Astrocyte (in vitro differentiated cells and primary cell): ENCODE results near the gene GMEB2.

Source experiments
- EZH2 ChIP-seq: IDR thresholded peaks from 2 replicates; pipeline ENCODE4 v1.6.1; 2012; ENCODE audit warnings: mild to moderate bottlenecking, low read length, inconsistent platforms; ENCODE audit not compliant: insufficient read depth
- TF ChIP-seq, protein P1 (sequence below): IDR thresholded peaks from 2 replicates; pipeline ENCODE4 v1.5.1; 2011; ENCODE audit warnings: low read depth, mild to moderate bottlenecking, inconsistent platforms, low read length, moderate library complexity; ENCODE audit not compliant: insufficient read depth

DNA sequence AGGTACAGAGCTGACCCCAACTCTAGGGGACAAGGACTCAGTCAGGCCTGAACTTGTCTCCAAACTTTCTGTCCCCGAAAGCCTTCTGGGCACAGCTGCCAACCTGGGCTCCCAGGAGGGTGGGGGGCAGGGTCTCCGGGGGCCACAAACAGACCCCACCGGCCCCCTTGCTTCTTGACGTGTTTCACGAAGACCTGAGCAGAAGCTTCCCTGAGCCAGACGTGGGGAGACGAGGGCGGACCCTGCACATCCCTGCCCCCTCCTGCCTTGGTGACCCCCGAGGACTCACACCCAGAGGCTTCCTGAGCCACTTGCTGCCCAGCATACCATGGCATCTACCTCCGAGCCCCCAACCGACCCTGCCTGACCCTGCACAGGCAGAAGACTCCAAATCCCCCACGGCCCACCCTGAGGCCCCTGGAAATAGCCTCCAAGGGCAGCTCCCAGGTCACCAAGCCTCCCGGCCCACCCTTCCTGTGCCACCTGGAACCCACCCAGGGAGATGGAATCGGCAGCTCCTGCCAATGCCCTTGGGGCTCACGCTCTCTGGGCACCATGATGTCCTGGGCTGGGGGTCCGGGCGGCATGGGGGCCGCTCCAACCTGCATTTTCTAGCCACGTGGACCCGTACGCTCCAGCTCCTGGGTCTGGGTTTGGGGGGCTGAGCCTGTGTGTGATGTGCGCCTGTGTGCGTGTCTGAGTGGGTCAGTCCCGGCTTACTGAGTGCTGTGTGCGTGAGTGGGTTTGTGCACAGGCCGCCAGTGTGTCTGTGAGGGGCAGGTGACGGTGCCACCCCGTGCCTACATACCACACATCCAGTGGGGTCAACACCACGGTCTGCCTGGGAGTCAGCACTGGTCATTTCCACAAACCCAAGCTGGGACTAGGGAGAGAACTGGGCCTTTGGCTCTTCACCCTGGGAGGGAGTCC, 87.2 kb downstream of the GMEB2 start:
- TF ChIP-seq, protein P1, sequence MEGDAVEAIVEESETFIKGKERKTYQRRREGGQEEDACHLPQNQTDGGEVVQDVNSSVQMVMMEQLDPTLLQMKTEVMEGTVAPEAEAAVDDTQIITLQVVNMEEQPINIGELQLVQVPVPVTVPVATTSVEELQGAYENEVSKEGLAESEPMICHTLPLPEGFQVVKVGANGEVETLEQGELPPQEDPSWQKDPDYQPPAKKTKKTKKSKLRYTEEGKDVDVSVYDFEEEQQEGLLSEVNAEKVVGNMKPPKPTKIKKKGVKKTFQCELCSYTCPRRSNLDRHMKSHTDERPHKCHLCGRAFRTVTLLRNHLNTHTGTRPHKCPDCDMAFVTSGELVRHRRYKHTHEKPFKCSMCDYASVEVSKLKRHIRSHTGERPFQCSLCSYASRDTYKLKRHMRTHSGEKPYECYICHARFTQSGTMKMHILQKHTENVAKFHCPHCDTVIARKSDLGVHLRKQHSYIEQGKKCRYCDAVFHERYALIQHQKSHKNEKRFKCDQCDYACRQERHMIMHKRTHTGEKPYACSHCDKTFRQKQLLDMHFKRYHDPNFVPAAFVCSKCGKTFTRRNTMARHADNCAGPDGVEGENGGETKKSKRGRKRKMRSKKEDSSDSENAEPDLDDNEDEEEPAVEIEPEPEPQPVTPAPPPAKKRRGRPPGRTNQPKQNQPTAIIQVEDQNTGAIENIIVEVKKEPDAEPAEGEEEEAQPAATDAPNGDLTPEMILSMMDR: no peak
- TF ChIP-seq EZH2: no peak
